ENCODE results near the gene GET4.
"Not testable (repeated sequence)": the region's sequence is repeated elsewhere in the genome, so short reads cannot be mapped to it uniquely, and the experiment has no call there.

The GET4 gene

GRCh38 chr7:931871-932650, 55.7 kb downstream of the GET4 start:
- DNase-seq, result no peak

- DNase-seq, result no peak
These were observed 56.3 kb downstream of the GET4 start for GRCh38 chr7:932651-932975.

GRCh38 chr7:934469-935163, 58.3 kb downstream of the GET4 start:
- no peak for DNase-seq

GRCh38 chr7:935164-935873, 59.0 kb downstream of the GET4 start:
- DNase-seq, result no peak

- DNase-seq, result no peak
These were observed 59.6 kb downstream of the GET4 start for GRCh38 chr7:935874-936385.

GRCh38 chr7:936386-937054, 60.2 kb downstream of the GET4 start:
- DNase-seq, result no peak

GRCh38 chr7:937856-938484, 61.6 kb downstream of the GET4 start:
- DNase-seq, result no peak

- DNase-seq, result no peak
These were observed 62.3 kb downstream of the GET4 start for GRCh38 chr7:938546-939185.

GRCh38 chr7:939843-940242, 63.5 kb downstream of the GET4 start:
- no peak for DNase-seq

- no peak for DNase-seq
These were observed 64.5 kb downstream of the GET4 start for GRCh38 chr7:940599-941408.

GRCh38 chr7:943793-944192, 67.4 kb downstream of the GET4 start:
- DNase-seq, result not testable (repeated sequence)

GRCh38 chr7:944744-945143, 68.4 kb downstream of the GET4 start:
- no peak for DNase-seq

- DNase-seq, result no peak
These were observed 68.8 kb downstream of the GET4 start for GRCh38 chr7:945147-945555.

GRCh38 chr7:945556-946255, 69.4 kb downstream of the GET4 start:
- no peak for DNase-seq
